IPS DF 6.9 (cell line): ENCODE measurements around the gene LSM6.

Experiments
- DNase-seq: peaks from one replicate; pipeline ENCODE4 v3.0.0-alpha.2; 2013; ENCODE audit warnings: low read depth, low spot score
- H3K27ac ChIP-seq: one replicate; pipeline ENCODE4 v1.5.1; 2013; ENCODE audit warnings: low read length, control low read depth
- H3K27me3 ChIP-seq: 2 replicates; pipeline ENCODE4 v1.6.1; 2013; ENCODE audit warnings: mild to moderate bottlenecking, low read length; ENCODE audit not compliant: control insufficient read depth, insufficient read depth
- H3K36me3 ChIP-seq: 2 replicates; pipeline ENCODE4 v1.6.1; 2013; ENCODE audit warnings: low read length; ENCODE audit not compliant: control insufficient read depth, insufficient read depth
- H3K4me1 ChIP-seq: 2 replicates; pipeline ENCODE4 v1.6.1; 2013; ENCODE audit warnings: low read length; ENCODE audit not compliant: control insufficient read depth, insufficient read depth
- H3K4me3 ChIP-seq: 2 replicates; pipeline ENCODE4 v1.5.1; 2013; ENCODE audit warnings: mild to moderate bottlenecking, low read length
- H3K9me3 ChIP-seq: 2 replicates; pipeline ENCODE4 v1.6.1; 2013; ENCODE audit warnings: low read length, inconsistent platforms; ENCODE audit not compliant: control insufficient read depth, insufficient read depth
- WGBS: extraction: QIAGEN DNeasy Blood & Tissue Kit; methylation state at CpG from one replicate; pipeline ENCODE4 v1.1.7; 2013; ENCODE audit warnings: mixed read lengths, missing lambda C conversion rate; ENCODE audit not compliant: insufficient read length, insufficient coverage; 5-methylcytosine and 5-hydroxymethylcytosine counted together

Gene LSM6

DNA sequence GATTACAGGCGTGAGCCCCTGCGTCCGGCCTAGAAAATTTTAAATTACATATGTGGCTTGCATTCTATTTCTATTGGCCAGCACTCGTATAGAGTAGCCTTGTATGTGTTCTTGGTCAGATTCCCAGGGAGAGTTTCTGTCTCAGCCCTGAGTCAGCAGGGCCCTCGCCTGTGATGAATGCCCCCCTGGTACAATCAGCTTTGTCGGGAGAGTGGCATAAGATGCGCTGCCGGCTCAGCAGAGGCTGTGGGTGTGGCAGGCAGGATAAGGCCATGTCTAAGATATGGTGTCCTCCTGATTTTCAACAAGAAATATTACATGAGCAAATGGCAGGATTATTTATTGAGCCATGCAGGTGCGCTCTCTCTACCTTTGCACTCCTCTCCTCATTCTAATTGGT is 37.3 kb downstream of the LSM6 start:
- no peak for DNase-seq
- H3K27ac ChIP-seq, result no peak overlapping the region
- no CpG with 5 or more reads among the region's 9 CpGs for WGBS
- no peaks in the 10 kb centered on the region for H3K4me1 ChIP-seq
- no peak overlapping the region for H3K4me3 ChIP-seq
- H3K27me3 ChIP-seq, result no peaks in the 10 kb centered on the region
- H3K9me3 ChIP-seq, result no peaks in the 10 kb centered on the region
- H3K36me3 ChIP-seq, result no peaks in the 10 kb centered on the region

DNA sequence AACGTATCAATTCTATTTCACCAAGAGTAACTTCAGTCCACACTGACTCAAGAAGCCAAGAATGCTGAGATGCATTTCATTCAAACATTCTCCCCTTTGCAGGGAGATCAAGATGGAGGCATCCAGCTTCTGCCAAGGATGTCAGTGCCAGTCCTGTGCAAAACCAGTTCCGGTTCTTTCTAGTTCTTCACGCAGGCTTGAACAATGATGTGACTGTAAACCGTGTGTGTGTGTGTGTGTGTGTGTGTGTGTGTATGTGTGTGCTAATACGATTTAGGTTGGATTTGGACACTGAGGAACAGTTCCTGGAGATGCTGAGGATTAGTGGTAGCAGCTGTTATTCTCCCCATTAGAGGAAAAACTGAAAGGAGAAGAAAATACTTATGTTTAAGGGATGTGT is 38.7 kb downstream of the LSM6 start, which contains the start of gene REELD1:
REELD1 (plus strand) TSS at position 301 of the 400 bp plus-strand sequence. CDS start 2,415 bp downstream, outside the sequence.
- H3K36me3 ChIP-seq, result no peaks in the 10 kb centered on the region
- no peak for DNase-seq
- H3K27me3 ChIP-seq, result no peaks in the 10 kb centered on the region
- no CpG with 5 or more reads among the region's 5 CpGs for WGBS
- H3K4me3 ChIP-seq, result no peak within 1 kb of the TSS
- no peak within 1 kb of the TSS for H3K27ac ChIP-seq
- no peaks in the 10 kb centered on the region for H3K4me1 ChIP-seq
- no peaks in the 10 kb centered on the region for H3K9me3 ChIP-seq

DNA sequence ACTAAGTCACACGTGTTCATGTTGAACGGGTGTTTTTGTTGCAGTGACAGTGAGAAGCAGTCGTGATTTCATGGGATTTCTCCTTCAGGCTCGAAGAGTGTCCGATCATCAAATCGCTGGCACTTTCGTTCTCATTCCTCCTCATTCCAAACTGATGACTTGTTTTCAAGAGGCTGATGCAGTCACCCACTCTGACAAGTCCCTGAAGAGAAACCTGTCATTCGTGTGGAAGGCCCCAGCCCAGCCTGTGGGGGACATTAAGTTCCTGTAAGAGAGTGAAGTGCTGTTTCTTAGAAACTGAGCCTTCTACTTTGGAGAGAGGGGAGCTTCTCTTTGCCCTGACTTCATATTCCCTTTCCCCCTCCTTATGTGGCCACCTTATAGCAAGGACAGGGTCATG is 46.8 kb downstream of the LSM6 start:
- H3K4me1 ChIP-seq, result no peaks in the 10 kb centered on the region
- H3K4me3 ChIP-seq, result no peak overlapping the region
- WGBS, result no CpG with 5 or more reads among the region's 8 CpGs
- DNase-seq, result no peak
- H3K27me3 ChIP-seq, result no peaks in the 10 kb centered on the region
- H3K36me3 ChIP-seq, result no peaks in the 10 kb centered on the region
- H3K9me3 ChIP-seq, result no peaks in the 10 kb centered on the region
- H3K27ac ChIP-seq, result no peak overlapping the region

DNA sequence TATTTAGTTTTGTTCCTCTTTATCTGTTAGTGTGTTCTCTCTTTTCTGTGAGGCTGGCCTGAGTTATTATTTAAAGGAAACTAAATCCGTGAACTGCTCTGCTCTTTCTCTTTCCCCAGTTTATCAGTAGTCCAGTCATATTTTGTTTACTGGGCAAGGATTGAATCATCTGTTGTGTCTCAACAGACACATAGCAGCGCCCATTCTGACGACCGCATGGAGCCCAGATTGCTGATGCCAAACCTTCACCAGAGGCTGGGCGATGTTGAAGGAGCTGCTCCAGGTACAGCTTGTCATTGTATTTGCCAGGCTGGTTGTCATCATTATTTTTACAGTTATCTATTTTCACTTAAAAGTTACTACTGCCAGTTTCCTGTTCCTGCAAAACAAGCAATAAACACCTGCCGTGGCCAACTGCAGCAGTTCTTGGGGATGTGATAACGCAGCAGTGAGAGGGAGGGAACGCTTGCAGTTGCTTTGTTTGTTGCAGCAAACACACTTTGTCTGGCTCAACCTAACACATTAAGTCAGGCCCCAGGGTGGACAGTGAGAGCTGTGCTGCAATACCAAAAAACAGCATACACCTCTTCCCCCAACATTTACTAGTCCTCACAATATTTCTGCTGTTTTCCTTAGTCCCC is 48.9 kb downstream of the LSM6 start:
- Histone ChIP-seq H3K27me3 (no peaks in the 10 kb centered on the region), H3K27ac (no peak overlapping the region), H3K4me3 (no peak overlapping the region), H3K36me3 (no peaks in the 10 kb centered on the region), H3K4me1 (no peaks in the 10 kb centered on the region), H3K9me3 (no peaks in the 10 kb centered on the region)
- no peak for DNase-seq
- WGBS, result no CpG with 5 or more reads among the region's 8 CpGs

GRCh38 chr4:146229406-146229805 is 53.9 kb downstream of the LSM6 start:
- no peak overlapping the region for H3K27ac ChIP-seq
- no peaks in the 10 kb centered on the region for H3K4me1 ChIP-seq
- no peak overlapping the region for H3K4me3 ChIP-seq
- DNase-seq, result no peak
- H3K27me3 ChIP-seq, result no peaks in the 10 kb centered on the region
- no peaks in the 10 kb centered on the region for H3K9me3 ChIP-seq
- H3K36me3 ChIP-seq, result no peaks in the 10 kb centered on the region

GRCh38 chr4:146232131-146232722 is 56.7 kb downstream of the LSM6 start:
- Histone ChIP-seq H3K9me3 (no peaks in the 10 kb centered on the region), H3K36me3 (no peaks in the 10 kb centered on the region), H3K27me3 (no peaks in the 10 kb centered on the region), H3K4me3 (no peak overlapping the region), H3K4me1 (no peaks in the 10 kb centered on the region), H3K27ac (no peak overlapping the region)
- no CpG with 5 or more reads among the region's 1 CpG for WGBS
- no peak for DNase-seq

DNA sequence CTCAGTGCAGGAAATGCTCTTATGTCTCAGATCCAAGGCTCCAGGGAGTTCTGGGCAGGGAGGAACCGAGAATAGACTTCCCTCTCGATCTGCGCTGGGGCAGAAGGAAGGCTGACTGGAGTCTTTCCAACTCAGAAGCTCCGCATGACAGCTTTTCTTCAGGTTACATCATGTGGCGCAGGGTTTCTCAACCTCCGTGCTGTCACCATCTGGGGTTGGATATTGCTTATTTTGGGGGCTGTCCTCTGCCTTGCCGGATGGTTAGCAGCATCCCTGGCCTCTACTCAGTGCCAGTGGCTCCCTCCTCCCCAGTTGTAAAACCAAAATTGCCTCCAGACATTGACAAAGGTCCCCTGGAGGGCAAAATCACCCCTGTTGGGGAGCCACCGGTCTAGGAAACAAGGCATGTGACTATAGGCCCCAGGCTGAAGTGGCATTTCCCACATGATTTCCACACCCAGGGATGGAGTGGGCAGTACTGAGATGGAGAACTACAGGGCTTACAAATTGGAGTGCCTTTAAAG is 60.2 kb downstream of the LSM6 start:
- no peaks in the 10 kb centered on the region for H3K4me1 ChIP-seq
- no peaks in the 10 kb centered on the region for H3K36me3 ChIP-seq
- H3K9me3 ChIP-seq, result no peaks in the 10 kb centered on the region
- no CpG with 5 or more reads among the region's 8 CpGs for WGBS
- H3K4me3 ChIP-seq, result no peak overlapping the region
- H3K27me3 ChIP-seq, result no peaks in the 10 kb centered on the region
- no peak overlapping the region for H3K27ac ChIP-seq
- no peak for DNase-seq

- no peaks in the 10 kb centered on the region for H3K9me3 ChIP-seq
- no peaks in the 10 kb centered on the region for H3K36me3 ChIP-seq
- no CpG with 5 or more reads among the region's 5 CpGs for WGBS
- H3K27me3 ChIP-seq, result no peaks in the 10 kb centered on the region
- no peak overlapping the region for H3K27ac ChIP-seq
- H3K4me3 ChIP-seq, result no peak overlapping the region
- H3K4me1 ChIP-seq, result no peaks in the 10 kb centered on the region
- no peak for DNase-seq
Measured at GRCh38 chr4:146236216-146236615, 60.7 kb downstream of the LSM6 start.

GRCh38 chr4:146237092-146237491 is 61.6 kb downstream of the LSM6 start:
- Histone ChIP-seq H3K36me3 (no peaks in the 10 kb centered on the region), H3K4me1 (0 out of 2 replicates have a peak, but pooled peaks cover 2% of the 10 kb centered on the region), H3K9me3 (no peaks in the 10 kb centered on the region), H3K4me3 (no peak overlapping the region), H3K27me3 (no peaks in the 10 kb centered on the region), H3K27ac (no peak overlapping the region)
- no CpG with 5 or more reads among the region's 6 CpGs for WGBS
- DNase-seq, result no peak

- Histone ChIP-seq H3K4me3 (no peak overlapping the region), H3K9me3 (no peaks in the 10 kb centered on the region), H3K27ac (no peak overlapping the region), H3K27me3 (no peaks in the 10 kb centered on the region), H3K4me1 (peaks cover 3% of the 10 kb centered on the region; the same call in 1 of the 2 replicates), H3K36me3 (no peaks in the 10 kb centered on the region)
- WGBS, result no CpG with 5 or more reads among the region's 3 CpGs
- no peak for DNase-seq
Measured at GRCh38 chr4:146238107-146238506, 62.6 kb downstream of the LSM6 start.
